ENCODE results near the gene KCMF1.
A peak's percentile ranks its signal among the peaks of the same experiment; 100 is the strongest.

KCMF1 gene

GRCh38 chr2:84980263-84980983 lies 9.5 kb downstream of the KCMF1 start:
- DNase-seq (ENCODE audit: low read depth in 2 of 2): no peak

- no peak for DNase-seq (ENCODE audit: low read depth in 2 of 2)
These were observed 15.1 kb downstream of the KCMF1 start for GRCh38 chr2:84986018-84986417.

DNA sequence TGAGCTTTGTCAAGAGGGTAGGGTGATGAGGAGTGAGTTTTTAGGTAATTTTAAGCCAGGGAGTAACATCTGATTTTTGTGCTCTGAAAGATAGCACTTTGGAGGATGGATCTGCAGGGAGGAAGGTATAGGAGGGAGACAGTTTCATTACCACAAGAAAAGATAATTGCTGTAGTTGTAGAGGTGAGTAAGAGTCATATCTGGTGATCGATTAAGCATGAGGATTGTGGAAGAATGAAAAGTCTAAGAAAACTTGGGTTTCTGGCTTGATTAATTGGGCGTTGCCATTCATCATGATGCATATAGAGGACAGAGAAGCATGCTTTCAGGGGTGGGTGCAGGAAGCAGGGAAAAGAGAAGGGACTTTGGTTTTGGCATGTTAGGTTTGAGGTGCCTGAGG lies 18.5 kb downstream of the KCMF1 start:
- DNase-seq (ENCODE audit: low read depth in 2 of 2): no peak

DNA sequence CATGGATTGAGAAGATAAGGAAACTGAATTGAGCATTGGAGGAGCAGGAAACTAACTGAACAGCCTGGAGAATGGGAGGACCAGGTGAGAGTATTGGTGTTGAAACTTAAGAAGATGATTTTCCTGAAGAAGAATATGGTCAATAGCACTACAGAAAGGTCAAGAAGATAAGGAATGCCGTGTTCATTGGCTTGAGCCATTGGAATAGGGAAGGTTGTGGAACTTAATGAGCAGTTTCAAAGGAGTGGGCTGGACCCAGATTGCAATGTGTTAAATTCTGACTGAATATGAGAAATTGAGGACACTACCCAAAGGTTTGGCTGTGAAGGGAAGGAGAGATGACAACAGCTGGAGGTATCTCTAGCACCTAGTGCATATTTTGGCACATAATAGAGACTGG lies 19.0 kb downstream of the KCMF1 start:
- DNase-seq (ENCODE audit: low read depth in 2 of 2): no peak

DNA sequence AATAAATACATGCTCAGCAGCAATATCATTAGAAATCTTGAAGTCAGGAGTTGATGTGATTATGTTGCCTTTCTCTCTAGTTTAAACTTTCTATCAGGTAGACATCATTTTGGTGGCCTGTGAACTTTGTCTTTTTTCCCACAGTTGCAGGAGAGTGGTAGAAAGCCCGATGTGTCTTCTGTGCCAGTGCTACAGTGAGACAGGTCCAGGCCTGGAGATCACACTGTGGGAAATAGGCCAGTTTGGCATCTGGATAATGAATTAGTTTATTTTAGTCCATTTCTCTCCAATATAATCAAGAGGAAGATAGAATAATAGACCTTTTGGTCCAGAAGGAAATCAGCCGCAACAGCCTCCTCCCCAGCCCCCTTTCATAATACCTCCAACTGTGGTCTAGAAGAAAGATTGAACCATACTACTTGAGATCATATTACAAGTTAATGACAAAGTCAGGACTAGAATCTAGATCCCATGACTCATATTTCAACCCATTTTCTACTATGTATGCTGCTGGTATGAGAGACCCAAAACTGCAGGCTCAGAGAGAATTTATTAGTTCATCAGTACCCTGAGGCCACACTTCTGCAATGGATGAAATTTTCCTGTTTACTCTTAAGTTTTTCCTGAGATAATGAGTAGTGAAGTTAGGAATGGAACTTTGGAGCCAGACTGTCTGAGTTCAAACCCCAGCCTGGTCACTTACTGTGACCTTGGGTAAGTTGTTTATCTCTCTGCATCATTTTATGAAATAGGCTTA lies 20.6 kb downstream of the KCMF1 start:
- DNase-seq (ENCODE audit: low read depth in 2 of 2): peak; percentile 64 to 72

GRCh38 chr2:84995826-84996225 lies 24.9 kb downstream of the KCMF1 start:
- DNase-seq (ENCODE audit: low read depth in 2 of 2): no peak

DNA sequence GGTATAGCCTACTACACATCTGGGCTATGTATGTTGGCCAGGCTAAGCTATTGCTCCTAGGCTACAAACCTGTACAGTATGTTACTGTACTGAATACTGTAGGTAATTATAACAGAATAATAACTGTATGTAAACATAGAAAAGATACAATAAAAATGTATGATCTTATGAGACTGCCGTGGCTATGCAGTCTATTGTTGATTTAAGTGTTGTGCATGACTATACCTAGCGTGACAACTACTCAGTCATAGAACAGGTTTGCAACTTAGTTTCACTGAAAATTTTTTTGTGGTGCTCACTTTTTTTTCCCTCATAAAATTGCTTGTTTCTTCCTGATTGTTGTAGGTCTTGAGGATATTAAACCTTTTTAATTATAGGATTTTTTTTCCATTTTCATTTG lies 25.9 kb downstream of the KCMF1 start:
- no peak for DNase-seq (ENCODE audit: low read depth in 2 of 2)

DNA sequence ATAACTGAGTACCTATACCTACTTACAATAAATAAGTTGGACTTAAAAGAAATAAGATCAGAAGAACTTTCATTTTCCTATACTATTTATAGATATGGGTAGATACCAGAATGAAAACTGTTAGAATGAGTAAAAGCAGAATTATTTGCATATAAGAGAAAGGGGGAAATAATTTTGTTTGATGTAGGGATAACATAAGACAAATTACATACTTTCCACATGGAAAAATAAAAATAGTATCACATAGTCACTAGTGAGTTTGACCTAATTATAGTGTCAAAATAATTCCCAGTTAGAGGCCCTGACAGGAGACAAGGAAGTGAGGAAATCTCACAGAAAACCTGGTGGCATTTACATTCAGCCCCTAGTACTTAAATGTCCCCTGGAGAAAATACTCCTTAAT lies 28.6 kb downstream of the KCMF1 start:
- DNase-seq (ENCODE audit: low read depth in 2 of 2): no peak

DNA sequence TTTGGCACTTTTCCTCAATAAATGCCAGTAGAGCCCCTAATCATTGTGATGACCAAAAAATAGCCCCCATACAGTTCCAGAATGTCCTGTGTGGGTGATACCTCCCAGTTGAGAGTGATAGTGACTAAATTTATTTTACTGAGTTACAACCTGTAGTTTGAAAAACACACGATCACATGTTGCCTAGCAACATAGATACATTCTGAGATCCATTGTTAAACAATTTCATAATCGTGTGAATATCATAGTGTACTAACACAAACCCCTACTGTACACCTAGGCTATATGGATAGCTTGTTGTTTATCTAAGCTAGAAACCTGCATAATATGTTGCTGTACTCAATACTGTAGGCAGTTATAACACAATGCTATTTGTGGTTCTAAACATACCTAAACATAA lies 30.6 kb downstream of the KCMF1 start:
- DNase-seq (ENCODE audit: low read depth in 2 of 2): no peak

GRCh38 chr2:85002534-85002933 lies 31.6 kb downstream of the KCMF1 start:
- DNase-seq (ENCODE audit: low read depth in 2 of 2): no peak

DNA sequence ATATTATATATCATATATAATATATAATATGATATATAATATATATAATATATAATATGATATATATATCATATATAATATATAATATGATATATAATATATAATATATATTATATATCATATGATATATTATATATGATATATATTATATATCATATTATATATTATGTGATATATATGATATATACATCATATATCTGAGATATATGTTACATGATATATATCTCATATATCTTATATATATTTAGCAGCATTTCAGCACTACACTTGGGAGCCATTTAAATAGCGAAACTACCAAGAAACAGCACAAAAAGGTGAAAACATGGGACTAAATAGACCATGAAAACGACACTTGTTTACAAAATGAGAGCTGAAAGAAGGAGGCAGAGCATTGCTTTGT lies 37.3 kb downstream of the KCMF1 start:
- DNase-seq (ENCODE audit: low read depth in 2 of 2): no peak

DNA sequence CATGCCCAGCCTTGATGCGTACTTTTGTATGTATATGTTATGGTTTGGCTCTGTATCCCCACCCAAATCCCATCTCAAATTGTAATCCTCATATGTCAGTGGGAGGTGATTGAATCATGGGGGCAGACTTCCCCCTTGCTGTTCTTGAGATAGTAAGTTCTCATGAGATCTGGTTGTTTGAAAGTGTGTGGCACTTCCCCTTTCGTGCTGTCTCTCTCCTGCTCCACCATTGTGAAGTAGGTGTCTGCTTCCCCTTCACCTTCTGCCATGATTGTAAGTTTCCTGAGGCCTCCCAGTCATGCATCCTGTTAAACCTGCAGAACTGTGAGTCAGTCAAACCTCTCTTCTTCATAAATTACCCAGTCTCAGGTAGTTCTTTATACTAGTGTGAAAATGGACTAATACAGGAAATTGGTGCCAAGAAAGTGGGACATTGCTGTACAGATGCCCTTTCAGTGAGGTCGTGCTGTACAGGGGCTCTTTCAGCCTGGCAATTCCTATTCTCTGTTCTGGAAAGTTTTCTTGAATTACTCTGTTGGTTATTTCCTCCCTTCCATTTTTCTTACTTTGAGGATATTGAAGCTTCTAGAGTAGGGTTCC lies 38.2 kb downstream of the KCMF1 start:
- no peak for DNase-seq (ENCODE audit: low read depth in 2 of 2)

GRCh38 chr2:85010404-85010803 lies 39.4 kb downstream of the KCMF1 start:
- DNase-seq (ENCODE audit: low read depth in 2 of 2): no peak

GRCh38 chr2:85011098-85011497 lies 40.1 kb downstream of the KCMF1 start:
- DNase-seq (ENCODE audit: low read depth in 2 of 2): no peak

DNA sequence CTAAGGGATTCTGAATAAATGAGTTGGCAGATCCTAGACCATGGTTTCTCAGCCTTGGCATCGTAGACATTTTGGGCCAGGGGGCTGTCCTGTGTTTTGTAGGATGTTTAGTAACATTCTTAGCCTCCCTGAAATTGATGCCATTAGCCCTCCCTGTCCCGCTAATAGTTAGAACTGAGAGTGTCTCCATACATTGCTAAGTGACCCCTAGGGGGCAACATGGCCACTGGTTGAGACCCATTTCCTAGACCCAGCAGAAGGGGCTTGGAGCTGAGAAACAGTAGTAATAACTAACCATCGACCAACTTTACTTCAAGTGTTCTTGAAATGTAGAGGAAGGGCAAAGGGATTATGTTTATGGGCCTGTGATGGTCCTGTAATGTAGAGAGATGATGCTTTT lies 40.8 kb downstream of the KCMF1 start:
- DNase-seq (ENCODE audit: low read depth in 2 of 2): no peak

GRCh38 chr2:85012431-85012830 lies 41.5 kb downstream of the KCMF1 start:
- DNase-seq (ENCODE audit: low read depth in 2 of 2): no peak

- DNase-seq (ENCODE audit: low read depth in 2 of 2): no peak
These were observed 41.9 kb downstream of the KCMF1 start for GRCh38 chr2:85012855-85013254.

DNA sequence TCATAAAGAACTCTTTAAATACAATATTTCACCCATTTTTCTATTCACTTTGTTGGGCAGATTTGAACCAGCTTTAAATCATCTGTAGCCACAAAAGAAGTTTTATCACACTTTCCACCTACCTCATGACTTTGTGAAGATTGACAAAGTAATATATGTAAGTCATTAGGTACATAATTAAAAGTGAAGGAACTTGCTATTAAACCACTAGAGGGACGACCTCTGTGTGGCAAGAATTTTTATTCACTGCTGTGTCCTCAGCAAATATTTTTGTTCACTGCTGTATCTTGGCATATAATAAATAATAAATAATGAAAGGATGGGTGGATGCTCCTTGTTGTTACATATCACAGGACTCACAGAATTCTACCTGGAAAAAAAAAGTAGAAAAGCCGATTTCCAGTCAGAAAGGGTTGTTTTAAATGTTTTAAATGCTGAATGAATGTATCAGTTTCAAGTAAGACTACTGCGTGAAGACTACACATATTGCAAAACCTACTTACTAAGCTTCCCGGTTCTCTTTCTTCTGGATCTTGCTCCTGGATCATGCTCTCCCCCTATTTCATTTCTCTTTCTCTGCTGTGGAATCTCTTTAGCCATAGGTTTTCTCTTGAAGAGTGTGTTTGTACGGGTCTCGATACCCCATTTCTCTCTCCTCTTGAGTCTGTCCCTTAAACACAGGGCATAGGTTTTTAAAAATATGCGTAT lies 44.8 kb downstream of the KCMF1 start:
- no peak for DNase-seq (ENCODE audit: low read depth in 2 of 2)

DNA sequence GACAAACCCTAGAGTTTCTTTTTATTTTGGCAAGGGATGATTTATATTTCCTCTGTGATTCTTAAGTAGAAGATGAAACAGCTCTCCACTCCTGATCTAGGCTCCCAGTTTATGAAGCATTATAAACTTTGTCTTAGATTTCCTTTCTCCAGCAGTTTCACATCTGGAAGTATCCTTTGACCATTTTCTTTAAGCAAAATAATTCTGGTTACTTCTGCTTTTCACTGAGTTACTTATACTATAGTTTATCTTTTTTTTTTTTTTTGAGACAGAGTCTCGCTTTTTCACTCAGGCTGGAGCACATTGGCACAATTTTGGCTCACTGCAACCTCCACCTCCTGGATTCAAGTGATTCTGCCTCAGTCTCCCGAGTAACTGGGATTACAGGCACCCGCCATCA lies 45.5 kb downstream of the KCMF1 start:
- DNase-seq (ENCODE audit: low read depth in 2 of 2): no peak

GRCh38 chr2:85017411-85018048 lies 46.6 kb downstream of the KCMF1 start:
- no peak for DNase-seq (ENCODE audit: low read depth in 2 of 2)

DNA sequence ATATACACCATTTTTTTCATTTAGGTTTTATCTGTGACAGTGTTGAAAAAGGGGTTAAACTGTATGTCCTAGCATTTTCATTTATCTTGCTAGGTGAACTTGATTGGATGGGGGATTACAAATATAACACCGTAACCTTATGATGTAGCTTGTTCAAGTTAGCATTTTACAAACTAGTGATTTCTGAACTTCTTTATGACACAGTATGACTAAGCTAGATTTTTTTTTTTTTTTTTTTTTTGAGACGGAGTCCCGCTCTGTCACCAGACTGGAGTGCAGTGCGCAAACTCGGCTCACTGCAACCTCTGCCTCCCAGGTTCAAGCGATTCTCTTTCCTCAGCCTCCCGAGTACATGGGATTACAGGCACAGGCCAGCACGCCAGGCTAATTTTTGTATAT lies 47.1 kb downstream of the KCMF1 start:
- no peak for DNase-seq (ENCODE audit: low read depth in 2 of 2)

DNA sequence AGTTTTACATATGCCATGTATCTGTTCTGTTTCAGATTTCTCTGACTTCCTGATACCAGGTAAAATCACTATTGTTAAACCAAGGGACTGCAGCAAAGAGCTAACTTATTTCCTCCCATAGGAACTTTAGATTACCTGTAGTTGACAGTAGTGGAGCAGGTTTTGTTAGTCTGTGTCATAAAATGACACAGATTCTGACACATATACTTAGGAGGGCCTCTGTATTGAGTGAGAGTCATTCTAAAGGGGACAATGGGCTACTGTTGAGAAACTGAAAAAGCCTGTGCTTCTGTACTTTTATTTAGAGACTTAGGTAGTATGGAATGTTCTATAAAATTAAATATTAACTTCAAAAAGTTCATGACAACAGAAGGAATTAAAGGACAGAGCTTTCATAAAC lies 48.2 kb downstream of the KCMF1 start:
- no peak for DNase-seq (ENCODE audit: low read depth in 2 of 2)

Data from fibroblast of skin of left quadriceps (primary cell).